CD4-positive, alpha-beta T cell treated with Interleukin-6 at 100 ng/mL for 8 hours (primary cell): ENCODE results near the gene SDC1.

ENCODE experiments used
- DNase-seq: peaks from one replicate; pipeline ENCODE4 v3.0.0-alpha.2; 2020; ENCODE audit warnings: mixed read lengths, low spot score

Gene SDC1

DNA sequence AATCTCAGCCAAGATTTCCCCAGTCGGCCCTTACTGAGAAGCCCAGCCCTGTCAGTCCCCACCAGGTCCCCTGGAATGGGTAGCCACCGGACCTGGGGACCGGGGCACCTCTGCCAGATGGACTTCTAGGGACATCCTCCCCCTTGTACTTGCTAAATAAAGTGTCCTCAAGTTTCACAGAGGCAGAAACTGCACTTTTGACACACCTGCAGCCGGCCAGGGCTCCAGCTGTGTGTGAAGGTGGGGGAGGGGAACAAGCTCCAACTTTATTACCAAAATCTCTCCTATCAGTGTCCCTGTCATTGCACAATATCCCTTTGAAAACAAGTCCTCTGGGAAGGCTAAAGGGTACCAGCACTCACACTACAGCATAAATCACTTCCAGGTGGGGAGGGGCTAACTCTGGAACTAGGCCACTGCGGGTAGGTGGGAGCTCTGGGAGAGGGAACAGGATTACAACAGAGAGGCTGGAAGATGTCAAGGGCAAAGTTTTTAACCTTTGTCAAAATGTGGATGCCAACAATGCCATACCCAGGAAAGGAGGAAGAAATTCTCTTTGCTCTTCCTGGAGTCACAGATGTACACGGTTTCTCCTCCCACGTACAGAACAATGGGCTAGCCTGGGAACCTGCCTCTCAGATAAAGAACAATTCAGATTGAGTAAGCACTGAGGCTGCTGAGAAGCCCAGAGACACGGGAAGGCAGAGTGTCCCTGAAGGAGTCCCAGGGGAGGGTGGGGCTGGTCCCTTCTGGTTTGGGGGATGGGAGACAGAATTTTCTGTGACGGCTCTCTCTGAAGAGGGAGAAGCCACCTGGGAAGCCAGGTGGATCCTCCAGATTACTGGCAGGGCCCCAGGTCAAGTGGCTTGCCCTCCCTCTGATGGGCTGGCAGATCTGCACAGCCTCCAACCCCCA, 11.0 kb downstream of the SDC1 start:
- no peak for DNase-seq

- DNase-seq = no peak
These were observed 11.9 kb downstream of the SDC1 start for GRCh38 chr2:20212871-20213503.

DNA sequence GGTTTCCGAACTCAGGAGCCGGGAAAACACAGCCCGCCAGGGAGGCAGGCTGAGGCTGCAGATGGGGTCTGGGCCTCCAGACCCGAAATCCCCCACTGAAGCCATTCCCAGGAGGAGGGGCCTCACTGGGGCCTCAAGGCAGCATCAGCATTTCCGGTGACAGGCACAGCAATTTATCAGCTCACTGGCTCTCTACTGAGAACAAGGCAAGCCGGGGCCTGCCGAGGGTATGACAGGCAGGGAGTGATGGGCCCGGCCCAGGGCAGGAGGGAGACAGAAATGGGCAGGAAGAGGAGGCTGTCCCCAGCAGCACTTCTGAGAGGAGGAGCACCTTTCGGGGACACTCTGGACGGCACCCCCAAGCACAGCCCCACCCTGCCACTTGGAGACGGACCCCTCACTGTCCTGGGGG, 12.5 kb downstream of the SDC1 start:
- DNase-seq = no peak

GRCh38 chr2:20211860-20212458, 13.0 kb downstream of the SDC1 start:
- no peak for DNase-seq

GRCh38 chr2:20211420-20211819, 13.5 kb downstream of the SDC1 start:
- no peak for DNase-seq

DNA sequence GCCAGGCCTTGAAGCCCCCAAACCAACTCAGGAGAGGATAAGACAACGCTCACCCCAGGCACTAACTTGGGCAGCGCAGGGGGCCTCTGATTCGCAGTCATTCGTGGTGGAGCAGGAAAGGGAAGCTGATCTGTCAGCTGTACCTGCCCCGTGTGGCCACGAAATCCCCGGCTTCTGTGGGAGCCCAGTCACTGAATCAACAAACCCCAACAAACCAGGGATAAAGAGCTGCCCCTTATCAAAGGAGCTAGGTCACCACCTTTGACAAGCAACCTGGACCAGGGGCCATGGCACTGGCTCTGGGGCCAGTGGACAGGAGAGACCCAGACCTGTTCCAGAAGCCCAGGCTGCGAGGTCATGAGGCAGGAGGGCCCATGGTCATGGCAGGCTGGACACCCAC, 14.5 kb downstream of the SDC1 start:
- DNase-seq = no peak

GRCh38 chr2:20209373-20210109, 15.4 kb downstream of the SDC1 start:
- no peak for DNase-seq

DNA sequence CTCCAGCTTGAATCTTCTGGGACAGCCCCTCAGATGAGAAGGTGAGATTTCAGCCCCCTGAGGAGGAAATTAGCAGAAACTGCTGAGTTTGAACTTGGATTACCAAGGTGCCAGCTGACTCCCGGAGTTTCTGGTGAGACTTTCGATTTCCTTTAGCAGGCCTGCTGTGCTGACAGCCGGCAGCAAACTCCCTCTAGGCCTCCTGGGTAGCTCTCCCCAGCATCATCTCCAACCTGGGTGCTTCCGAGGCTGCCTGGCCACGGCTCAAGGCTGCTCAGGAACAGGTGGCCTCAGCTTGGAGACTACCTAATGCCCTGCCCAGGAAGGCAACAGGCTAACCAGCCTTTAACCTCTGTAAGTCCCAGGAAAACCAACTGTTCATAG, 16.5 kb downstream of the SDC1 start:
- DNase-seq = no peak

GRCh38 chr2:20207051-20207450, 17.9 kb downstream of the SDC1 start:
- DNase-seq = no peak

GRCh38 chr2:20205915-20206524, 18.9 kb downstream of the SDC1 start:
- no peak for DNase-seq

- no peak for DNase-seq
These were observed 19.9 kb downstream of the SDC1 start for GRCh38 chr2:20205069-20205468.

DNA sequence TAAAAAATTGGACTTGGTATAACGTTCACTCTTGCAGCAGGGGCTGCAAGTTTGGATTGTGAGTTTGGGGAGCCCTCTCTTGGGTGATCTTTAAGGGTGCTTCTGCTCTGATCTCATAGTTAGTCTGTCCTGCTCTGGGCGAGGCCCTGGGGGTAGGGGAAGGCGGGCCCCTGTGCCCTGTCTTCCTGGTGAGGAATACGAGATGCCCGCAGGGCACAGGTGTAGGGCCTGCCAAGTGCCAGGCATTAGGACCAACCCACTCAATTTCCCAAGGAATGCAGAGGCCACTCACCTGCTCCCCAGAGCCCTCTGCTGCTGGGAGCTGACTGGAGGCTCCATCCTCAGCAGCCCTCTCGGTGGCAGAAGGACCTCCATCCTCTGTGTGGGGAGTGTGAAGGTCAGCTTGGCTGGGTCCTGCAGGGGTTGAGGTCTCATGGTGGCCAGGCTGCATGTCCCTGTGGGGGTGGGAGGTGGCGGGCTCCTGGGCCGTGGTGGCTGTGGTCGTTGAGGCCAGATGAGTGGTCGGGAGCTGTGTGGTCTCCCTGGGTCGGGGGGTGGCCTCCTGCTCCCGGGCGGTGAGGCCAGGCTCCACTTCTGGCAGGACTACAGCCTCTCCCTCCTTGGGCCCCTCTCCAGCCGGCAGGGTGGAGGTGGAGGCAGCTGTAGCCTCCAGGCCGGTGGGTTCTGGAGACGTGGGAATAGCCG, 21.3 kb downstream of the SDC1 start:
- DNase-seq = no peak

- no peak for DNase-seq
These were observed 21.9 kb downstream of the SDC1 start for GRCh38 chr2:20203072-20203471.

DNA sequence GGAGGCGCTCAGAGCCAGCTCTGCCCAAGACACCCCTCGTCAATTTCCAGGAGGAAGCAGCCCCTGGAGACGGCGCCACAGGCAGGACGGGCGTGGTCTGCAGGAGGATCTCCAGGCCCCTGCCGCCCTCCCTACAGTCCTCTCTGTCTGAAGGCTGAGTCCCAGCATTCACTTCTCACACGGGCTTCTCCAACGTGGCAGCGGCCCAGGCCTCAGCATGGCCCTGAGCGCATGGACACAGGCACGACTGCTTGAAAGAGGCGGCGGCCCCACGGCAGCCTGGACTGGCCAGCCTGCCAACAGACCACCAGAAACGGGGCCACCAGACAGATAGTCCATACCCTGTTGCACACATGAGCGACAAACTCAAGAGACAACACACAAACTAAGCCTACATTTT, 23.3 kb downstream of the SDC1 start:
- DNase-seq = no peak

GRCh38 chr2:20200697-20201555, 24.0 kb downstream of the SDC1 start:
- no peak for DNase-seq

- DNase-seq = no peak
These were observed 25.2 kb downstream of the SDC1 start for GRCh38 chr2:20199633-20200270.

DNA sequence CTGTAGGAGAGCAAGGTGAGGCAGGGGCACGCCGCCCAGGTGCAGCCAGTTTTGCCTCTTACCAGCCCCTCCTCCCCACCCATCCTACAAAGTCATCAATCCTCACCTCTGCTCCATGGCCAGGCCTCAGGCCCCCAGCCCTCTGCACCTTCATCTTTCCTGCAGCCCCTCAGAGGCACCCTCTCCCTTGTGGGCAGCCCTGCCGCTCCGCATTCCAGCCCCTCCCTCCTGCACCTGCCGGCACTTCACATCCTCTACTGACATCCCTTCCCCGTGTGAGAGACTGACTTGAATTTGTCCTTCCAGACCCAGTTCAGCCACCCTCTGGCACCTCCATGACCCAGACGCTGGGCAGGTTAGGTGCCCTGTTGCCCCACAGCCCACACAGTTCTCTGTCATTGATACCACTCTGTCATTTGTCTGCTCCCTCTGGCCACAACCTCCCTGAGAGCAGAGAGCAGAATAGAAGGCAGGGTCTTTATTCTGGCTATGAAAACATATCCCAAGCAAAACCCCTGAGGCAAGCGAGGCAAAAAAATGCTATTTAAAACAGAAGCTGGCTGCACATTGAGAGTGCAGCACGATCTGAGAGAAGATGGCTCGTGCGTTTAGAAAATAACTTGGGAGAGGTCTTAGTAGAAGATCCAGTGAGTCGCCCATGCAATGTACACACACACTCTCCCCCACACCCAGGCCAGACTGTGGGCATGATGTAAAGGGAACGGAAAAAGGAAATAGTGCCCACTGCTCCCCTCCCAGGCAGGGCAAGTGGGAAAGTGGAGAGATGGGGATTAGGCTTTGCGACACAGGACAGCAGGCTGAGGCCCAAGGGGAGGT, 25.9 kb downstream of the SDC1 start:
- no peak for DNase-seq

GRCh38 chr2:20198001-20198400, 26.9 kb downstream of the SDC1 start:
- DNase-seq = no peak

DNA sequence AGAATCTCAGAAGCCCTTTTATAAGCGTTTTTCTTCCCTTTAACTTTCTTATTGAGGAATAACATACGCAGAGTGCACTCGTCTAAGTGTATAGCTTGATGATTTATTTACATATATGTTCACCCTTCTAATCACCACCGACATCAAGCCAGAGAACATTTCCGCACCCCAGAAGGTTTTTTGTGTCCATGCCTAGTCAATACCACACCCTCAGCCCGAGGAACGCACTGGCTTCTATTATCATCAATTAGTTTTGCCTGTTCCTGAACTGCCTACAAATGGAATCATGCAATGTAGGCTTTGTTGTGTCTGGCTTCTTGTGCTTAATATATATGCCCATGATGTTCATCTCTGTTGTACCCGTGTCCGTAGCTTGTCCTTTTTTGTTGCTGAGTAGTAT, 27.7 kb downstream of the SDC1 start:
- no peak for DNase-seq
